HepG2 (cell line): Measurements from ENCODE around the gene ITGB2.
A peak's percentile ranks its signal among the peaks of the same experiment; 100 is the strongest.

Experiments used
- CHD4 ChIP-seq: fragments of 200-600 bp; sonication (generic); IDR thresholded peaks from 2 replicates; pipeline ENCODE4 v1.7.0; 2017; ENCODE audit warnings: mild to moderate bottlenecking, low read length, borderline replicate concordance
- HOXA5 ChIP-seq: sonication (generic); formaldehyde crosslinking; IDR thresholded peaks from 2 replicates; pipeline ENCODE4 v1.4.0; 2020; ENCODE audit warnings: missing genetic modification reagents
- MAX ChIP-seq: IDR thresholded peaks from 2 replicates; pipeline ENCODE4 v1.6.1; 2012; ENCODE audit warnings: inconsistent platforms
- POLR2AphosphoS5 ChIP-seq: IDR thresholded peaks from 2 replicates; pipeline ENCODE4 v1.6.1; 2012; ENCODE audit warnings: low read depth, low read length
- RFX5 ChIP-seq: IDR thresholded peaks from 2 replicates; pipeline ENCODE4 v1.6.1; 2011; ENCODE audit warnings: low read depth, low read length, improper control_type of control experiment
- SMYD3 ChIP-seq: sonication (generic); formaldehyde crosslinking; IDR thresholded peaks from 2 replicates; pipeline ENCODE4 v1.8.1; 2023; ENCODE audit warnings: mild to moderate bottlenecking, missing genetic modification reagents
- ZBTB33 ChIP-seq: sonication (generic); formaldehyde crosslinking; IDR thresholded peaks from 2 replicates; pipeline ENCODE4 v1.4.0; 2020; ENCODE audit warnings: missing genetic modification reagents
- TF ChIP-seq, protein P1 (sequence below): IDR thresholded peaks from 2 replicates; pipeline ENCODE4 v1.6.1; 2012; ENCODE audit warnings: low read length, improper control_type of control experiment
- TF ChIP-seq, protein P2 (sequence below): sonication (generic); formaldehyde crosslinking; IDR thresholded peaks from 2 replicates; pipeline ENCODE4 v1.5.0; 2020; ENCODE audit warnings: mild to moderate bottlenecking, missing genetic modification reagents, moderate library complexity

DNA sequence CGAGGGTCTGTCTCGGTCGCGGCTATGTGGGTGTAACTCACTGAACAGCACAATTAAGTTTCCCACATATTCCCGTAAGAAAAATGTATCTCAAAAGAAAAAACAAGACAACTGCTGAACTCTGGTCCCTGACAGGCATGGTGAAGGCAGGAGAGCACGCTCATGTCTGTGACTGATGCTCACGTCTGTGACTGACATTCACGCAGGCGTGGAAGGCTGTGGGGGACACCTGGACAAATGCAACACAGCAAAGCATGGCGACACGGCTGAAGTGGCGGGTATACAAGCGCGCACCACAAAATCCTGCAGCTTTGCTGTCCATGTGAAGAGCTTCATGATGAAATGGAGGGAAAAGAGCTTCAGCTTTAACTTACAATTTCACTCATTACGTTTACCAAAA is 53.2 kb downstream of the ITGB2 start:
- TF ChIP-seq CHD4, result no peak
- TF ChIP-seq, protein P1, sequence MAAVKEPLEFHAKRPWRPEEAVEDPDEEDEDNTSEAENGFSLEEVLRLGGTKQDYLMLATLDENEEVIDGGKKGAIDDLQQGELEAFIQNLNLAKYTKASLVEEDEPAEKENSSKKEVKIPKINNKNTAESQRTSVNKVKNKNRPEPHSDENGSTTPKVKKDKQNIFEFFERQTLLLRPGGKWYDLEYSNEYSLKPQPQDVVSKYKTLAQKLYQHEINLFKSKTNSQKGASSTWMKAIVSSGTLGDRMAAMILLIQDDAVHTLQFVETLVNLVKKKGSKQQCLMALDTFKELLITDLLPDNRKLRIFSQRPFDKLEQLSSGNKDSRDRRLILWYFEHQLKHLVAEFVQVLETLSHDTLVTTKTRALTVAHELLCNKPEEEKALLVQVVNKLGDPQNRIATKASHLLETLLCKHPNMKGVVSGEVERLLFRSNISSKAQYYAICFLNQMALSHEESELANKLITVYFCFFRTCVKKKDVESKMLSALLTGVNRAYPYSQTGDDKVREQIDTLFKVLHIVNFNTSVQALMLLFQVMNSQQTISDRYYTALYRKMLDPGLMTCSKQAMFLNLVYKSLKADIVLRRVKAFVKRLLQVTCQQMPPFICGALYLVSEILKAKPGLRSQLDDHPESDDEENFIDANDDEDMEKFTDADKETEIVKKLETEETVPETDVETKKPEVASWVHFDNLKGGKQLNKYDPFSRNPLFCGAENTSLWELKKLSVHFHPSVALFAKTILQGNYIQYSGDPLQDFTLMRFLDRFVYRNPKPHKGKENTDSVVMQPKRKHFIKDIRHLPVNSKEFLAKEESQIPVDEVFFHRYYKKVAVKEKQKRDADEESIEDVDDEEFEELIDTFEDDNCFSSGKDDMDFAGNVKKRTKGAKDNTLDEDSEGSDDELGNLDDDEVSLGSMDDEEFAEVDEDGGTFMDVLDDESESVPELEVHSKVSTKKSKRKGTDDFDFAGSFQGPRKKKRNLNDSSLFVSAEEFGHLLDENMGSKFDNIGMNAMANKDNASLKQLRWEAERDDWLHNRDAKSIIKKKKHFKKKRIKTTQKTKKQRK, result no peak
- TF ChIP-seq HOXA5 (CRISPR knock-in tag), result no peak
- TF ChIP-seq RFX5, result no peak
- no peak for TF ChIP-seq POLR2AphosphoS5
- TF ChIP-seq, protein P2, sequence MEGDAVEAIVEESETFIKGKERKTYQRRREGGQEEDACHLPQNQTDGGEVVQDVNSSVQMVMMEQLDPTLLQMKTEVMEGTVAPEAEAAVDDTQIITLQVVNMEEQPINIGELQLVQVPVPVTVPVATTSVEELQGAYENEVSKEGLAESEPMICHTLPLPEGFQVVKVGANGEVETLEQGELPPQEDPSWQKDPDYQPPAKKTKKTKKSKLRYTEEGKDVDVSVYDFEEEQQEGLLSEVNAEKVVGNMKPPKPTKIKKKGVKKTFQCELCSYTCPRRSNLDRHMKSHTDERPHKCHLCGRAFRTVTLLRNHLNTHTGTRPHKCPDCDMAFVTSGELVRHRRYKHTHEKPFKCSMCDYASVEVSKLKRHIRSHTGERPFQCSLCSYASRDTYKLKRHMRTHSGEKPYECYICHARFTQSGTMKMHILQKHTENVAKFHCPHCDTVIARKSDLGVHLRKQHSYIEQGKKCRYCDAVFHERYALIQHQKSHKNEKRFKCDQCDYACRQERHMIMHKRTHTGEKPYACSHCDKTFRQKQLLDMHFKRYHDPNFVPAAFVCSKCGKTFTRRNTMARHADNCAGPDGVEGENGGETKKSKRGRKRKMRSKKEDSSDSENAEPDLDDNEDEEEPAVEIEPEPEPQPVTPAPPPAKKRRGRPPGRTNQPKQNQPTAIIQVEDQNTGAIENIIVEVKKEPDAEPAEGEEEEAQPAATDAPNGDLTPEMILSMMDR (CRISPR knock-in tag), result no peak
- no peak for TF ChIP-seq MAX
- TF ChIP-seq ZBTB33 (CRISPR knock-in tag), result peak; percentile 45; the same call in 1 of the 2 replicates
- no peak for TF ChIP-seq SMYD3
